ENCODE data around the gene C1orf21.
"Not testable (repeated sequence)": the region's sequence is repeated elsewhere in the genome, so short reads cannot be mapped to it uniquely, and the experiment has no call there.

Gene C1orf21

DNA sequence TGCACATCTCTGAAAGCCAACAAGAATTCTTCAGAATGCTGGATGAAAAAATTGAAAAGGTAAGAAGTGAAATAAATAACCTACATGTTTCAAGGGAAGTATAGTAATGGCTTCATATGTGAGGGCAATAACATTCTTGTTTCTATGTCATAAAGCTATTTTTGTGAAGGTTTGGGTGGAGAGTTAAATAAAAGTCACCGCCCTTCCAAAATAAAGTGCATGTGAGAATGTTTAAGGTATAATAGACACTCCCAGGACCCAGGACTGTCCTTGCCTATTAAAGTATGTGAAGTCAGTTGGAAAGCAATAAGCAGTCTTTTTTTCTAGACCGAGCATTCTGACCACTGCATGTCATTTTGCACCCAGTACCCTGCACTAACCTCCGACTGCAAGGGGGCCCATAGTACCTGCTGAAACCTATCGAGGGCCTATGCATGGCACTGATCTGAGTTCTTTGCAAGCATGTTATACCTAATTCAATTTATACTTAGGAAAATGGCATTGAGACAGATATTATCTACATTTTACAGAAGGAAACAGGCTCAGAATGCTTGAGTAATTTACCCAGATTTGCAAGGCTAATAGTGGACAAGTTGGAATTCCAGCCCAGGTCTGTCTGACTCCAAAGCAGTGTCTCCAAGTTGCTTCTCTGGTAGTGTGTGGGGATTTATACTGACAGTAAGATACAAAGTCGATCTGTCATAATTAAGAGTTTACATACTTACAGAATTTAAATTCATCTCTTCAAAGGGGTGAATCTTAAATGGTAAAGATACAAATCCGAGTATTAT is 211.8 kb downstream of the C1orf21 start:
- Histone ChIP-seq H3K36me3 (ENCODE audit: insufficient read depth, low read length) (no peaks in the 10 kb centered on the region), H3K27ac (no peak overlapping the region), H3K4me3 (no peak overlapping the region), H3K9ac (ENCODE audit: insufficient read length) (no peak overlapping the region), H3K9me3 (ENCODE audit: low read depth, low read length) (no peaks in the 10 kb centered on the region)
- no peak for DNase-seq (ENCODE audit: low read depth, low spot score)
- TF ChIP-seq EZH2 (IDR thresholded peaks at IDR 0.05) (no peak), FOXP2 (optimal IDR thresholded peaks at IDR 0.05; ENCODE audit: control extremely low read depth, extremely low read length, insufficient read depth) (no peak), POLR2AphosphoS5 (IDR thresholded peaks at IDR 0.05; ENCODE audit: borderline replicate concordance, low read depth, low read length) (no peak)

DNA sequence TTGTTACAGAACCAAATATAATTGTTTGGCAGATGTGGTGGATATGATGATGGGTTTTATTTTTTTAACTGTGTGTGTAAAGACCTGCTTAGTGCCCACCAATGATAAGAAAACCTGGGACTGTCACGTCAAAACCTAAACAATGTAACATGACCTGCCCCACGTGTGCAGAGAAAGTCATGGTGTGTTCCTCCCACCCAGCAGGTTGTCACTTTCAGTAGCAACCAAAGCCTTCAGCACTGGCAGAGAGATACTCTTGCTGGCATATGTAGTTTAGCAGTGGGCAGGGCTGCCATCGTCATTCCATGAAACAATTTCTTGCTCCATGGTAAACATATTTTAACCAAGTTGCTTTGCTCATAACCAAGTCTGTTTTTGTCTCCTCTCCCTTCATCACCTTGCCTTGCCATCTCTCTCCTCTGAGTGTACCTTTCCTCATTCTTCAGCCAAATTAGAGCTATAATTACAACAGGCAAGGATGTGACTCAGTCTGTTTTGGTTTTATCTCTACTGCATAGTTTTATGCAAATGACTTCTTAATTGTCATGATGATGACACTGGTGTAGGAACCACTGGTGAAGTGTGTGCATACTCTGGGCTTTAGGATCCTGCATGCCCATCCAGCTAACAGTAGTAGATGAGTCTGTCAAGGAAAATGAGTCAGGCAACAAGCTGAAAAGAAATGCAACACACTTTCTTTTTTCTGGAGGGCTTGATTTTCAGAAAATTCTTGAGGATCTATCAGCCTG is 217.5 kb downstream of the C1orf21 start:
- H3K9me3 ChIP-seq (ENCODE audit: low read depth, low read length): no peaks in the 10 kb centered on the region
- H3K36me3 ChIP-seq (ENCODE audit: insufficient read depth, low read length): no peaks in the 10 kb centered on the region
- no peak overlapping the region for H3K9ac ChIP-seq (ENCODE audit: insufficient read length)
- no peak overlapping the region for H3K27ac ChIP-seq
- no peak overlapping the region for H3K4me3 ChIP-seq
- DNase-seq (ENCODE audit: low read depth, low spot score): no peak
- TF ChIP-seq EZH2 (IDR thresholded peaks at IDR 0.05): no peak
- TF ChIP-seq FOXP2 (optimal IDR thresholded peaks at IDR 0.05; ENCODE audit: control extremely low read depth, extremely low read length, insufficient read depth): no peak
- TF ChIP-seq POLR2AphosphoS5 (IDR thresholded peaks at IDR 0.05; ENCODE audit: borderline replicate concordance, low read depth, low read length): no peak

DNA sequence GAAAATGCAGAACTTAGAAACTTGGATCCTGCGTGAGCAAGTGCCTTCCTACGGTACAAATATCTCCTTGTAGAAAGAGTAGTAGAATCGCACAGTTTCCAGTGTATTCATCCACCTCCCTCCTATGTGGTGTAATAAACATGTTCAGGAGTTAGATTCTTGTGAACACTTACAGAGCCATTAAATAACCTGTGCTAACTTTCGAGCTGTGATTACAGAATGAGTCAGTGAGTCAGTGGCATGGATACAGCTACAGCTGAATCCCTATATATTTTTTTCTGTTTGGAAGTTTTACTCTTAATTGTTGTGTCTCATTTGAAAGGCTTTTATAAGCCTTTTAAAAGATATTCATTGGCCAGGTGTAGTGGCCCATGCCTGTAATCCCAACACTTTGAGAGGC is 219.1 kb downstream of the C1orf21 start:
- DNase-seq (ENCODE audit: low read depth, low spot score): no peak
- TF ChIP-seq EZH2 (IDR thresholded peaks at IDR 0.05) (no peak), POLR2AphosphoS5 (IDR thresholded peaks at IDR 0.05; ENCODE audit: borderline replicate concordance, low read depth, low read length) (no peak), FOXP2 (optimal IDR thresholded peaks at IDR 0.05; ENCODE audit: control extremely low read depth, extremely low read length, insufficient read depth) (no peak)
- H3K9me3 ChIP-seq (ENCODE audit: low read depth, low read length): no peaks in the 10 kb centered on the region
- no peaks in the 10 kb centered on the region for H3K36me3 ChIP-seq (ENCODE audit: insufficient read depth, low read length)
- no peak overlapping the region for H3K9ac ChIP-seq (ENCODE audit: insufficient read length)
- H3K4me3 ChIP-seq: no peak overlapping the region
- H3K27ac ChIP-seq: no peak overlapping the region

DNA sequence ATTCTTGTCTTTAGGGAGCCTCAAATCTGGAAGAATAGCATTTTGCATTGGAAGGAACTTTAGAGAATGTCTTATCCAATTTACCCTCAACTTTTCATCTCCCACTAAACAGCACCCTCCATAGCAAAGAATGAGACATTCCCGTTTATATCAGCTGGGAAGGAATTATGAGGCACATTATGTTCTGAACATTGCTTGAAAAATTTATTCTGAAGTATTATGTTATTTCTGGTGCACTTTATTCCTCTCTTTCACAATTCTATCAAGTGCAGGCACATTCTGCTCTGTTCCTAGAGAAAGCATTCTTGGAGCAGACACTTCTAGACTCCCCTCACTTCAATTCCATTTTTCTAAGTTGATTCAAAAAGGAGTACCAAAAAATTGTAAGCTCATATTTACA is 220.0 kb downstream of the C1orf21 start:
- no peak for DNase-seq (ENCODE audit: low read depth, low spot score)
- H3K9me3 ChIP-seq (ENCODE audit: low read depth, low read length): no peaks in the 10 kb centered on the region
- no peaks in the 10 kb centered on the region for H3K36me3 ChIP-seq (ENCODE audit: insufficient read depth, low read length)
- TF ChIP-seq POLR2AphosphoS5 (IDR thresholded peaks at IDR 0.05; ENCODE audit: borderline replicate concordance, low read depth, low read length): no peak
- no peak for TF ChIP-seq FOXP2 (optimal IDR thresholded peaks at IDR 0.05; ENCODE audit: control extremely low read depth, extremely low read length, insufficient read depth)
- no peak for TF ChIP-seq EZH2 (IDR thresholded peaks at IDR 0.05)
- H3K27ac ChIP-seq: no peak overlapping the region
- H3K9ac ChIP-seq (ENCODE audit: insufficient read length): no peak overlapping the region
- H3K4me3 ChIP-seq: no peak overlapping the region

DNA sequence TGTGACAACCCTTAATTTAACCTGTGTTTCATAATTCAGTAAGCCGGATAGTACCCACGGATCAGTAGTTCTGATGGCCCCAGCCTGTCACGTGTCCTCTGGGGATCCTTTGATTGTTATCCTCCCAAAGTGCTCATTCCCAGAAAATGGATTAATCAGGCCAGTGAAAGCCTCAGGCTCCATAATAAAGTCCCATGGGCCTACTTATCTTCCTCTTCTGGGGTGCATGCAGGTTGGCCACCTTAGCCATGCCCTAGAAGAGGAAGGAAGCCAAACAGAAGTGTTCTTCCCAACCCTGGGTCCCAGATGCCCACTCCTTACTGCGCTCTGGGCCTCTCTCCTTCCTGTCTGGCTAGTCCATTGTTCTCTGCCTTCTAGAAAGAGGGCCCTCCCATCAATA is 221.8 kb downstream of the C1orf21 start:
- Histone ChIP-seq H3K9me3 (ENCODE audit: low read depth, low read length) (no peaks in the 10 kb centered on the region), H3K27ac (no peak overlapping the region), H3K4me3 (no peak overlapping the region), H3K36me3 (ENCODE audit: insufficient read depth, low read length) (no peaks in the 10 kb centered on the region), H3K9ac (ENCODE audit: insufficient read length) (no peak overlapping the region)
- DNase-seq (ENCODE audit: low read depth, low spot score): no peak
- TF ChIP-seq POLR2AphosphoS5 (IDR thresholded peaks at IDR 0.05; ENCODE audit: borderline replicate concordance, low read depth, low read length) (no peak), EZH2 (IDR thresholded peaks at IDR 0.05) (no peak), FOXP2 (optimal IDR thresholded peaks at IDR 0.05; ENCODE audit: control extremely low read depth, extremely low read length, insufficient read depth) (no peak)

DNA sequence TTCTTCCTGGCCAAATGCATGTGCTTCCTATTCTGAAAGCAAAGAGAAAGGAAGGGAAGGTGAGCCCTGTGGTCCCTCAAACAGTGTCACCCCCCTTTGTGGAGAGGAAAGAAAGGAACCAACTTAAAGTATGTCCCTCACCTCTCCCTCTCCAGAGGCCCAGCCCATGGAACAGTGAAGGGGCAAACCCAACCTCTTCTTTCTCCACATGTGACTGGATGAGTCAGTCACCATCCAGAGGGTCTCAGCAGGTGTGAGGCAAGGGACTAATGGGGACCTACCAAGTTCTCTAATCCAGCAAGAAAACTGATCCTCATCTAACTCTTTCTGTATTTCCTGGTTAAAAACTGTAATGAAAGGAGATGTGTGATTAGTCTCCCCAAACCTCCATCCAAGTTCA is 222.2 kb downstream of the C1orf21 start:
- H3K9me3 ChIP-seq (ENCODE audit: low read depth, low read length): no peaks in the 10 kb centered on the region
- H3K27ac ChIP-seq: no peak overlapping the region
- H3K36me3 ChIP-seq (ENCODE audit: insufficient read depth, low read length): no peaks in the 10 kb centered on the region
- no peak overlapping the region for H3K9ac ChIP-seq (ENCODE audit: insufficient read length)
- DNase-seq (ENCODE audit: low read depth, low spot score): no peak
- H3K4me3 ChIP-seq: no peak overlapping the region
- TF ChIP-seq EZH2 (IDR thresholded peaks at IDR 0.05): no peak
- TF ChIP-seq POLR2AphosphoS5 (IDR thresholded peaks at IDR 0.05; ENCODE audit: borderline replicate concordance, low read depth, low read length): no peak
- TF ChIP-seq FOXP2 (optimal IDR thresholded peaks at IDR 0.05; ENCODE audit: control extremely low read depth, extremely low read length, insufficient read depth): no peak

DNA sequence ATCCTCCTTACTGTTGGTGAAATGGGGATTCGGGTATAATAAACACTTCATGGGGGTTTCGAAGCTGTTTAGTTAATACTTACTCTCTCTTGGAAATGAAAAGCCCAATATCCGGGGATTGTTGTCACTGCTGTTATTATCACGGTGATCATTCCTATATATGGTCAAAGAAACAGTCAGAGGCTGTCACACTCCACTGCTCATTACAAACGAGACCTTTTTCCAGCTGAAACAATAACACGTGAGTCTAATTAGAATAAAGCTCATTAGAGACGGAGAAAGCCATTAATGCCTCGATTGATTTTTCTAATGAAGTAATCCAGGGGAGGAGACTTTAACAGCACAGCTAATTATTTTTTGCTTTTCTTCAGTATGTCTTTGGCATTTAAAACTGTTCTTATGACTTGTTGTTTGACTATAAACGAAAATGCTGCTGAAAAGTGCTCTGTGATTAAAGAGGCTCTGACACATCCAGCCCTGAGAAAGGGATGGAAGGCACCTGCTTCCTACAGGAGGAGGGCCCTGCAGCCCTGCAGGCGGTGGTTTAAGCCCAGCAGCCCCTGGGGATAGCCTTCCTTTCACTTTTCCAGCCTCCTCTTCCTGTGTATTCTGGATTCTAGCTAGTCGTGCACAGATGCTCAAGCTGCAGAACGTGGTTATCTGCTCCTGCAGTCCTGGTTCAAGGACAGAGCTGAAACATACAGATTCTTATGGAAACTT is 224.2 kb downstream of the C1orf21 start:
- no peak for TF ChIP-seq FOXP2 (optimal IDR thresholded peaks at IDR 0.05; ENCODE audit: control extremely low read depth, extremely low read length, insufficient read depth)
- TF ChIP-seq EZH2 (IDR thresholded peaks at IDR 0.05): no peak
- Histone ChIP-seq H3K9me3 (ENCODE audit: low read depth, low read length) (no peaks in the 10 kb centered on the region), H3K27ac (no peak overlapping the region), H3K4me3 (no peak overlapping the region), H3K9ac (ENCODE audit: insufficient read length) (no peak overlapping the region), H3K36me3 (ENCODE audit: insufficient read depth, low read length) (no peaks in the 10 kb centered on the region)
- DNase-seq (ENCODE audit: low read depth, low spot score): no peak

DNA sequence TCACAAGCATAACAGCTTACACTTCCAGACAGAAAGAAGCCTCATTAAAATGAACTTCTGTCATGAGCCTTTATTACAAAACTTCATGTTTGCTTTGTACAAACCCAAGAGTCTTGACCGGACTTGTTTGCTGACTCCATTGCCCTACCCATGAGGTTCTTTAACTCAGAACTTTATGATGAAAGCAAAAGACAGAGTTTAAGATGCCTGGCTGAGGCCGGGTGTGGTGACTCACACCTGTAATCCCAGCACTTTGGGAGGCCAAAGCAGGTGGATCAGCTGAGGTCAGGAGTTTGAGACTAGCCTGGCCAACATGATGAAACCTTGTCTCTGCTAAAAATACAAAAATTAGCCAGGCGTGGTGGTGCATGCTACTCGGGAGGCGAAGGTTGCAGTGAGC is 225.4 kb downstream of the C1orf21 start:
- H3K4me3 ChIP-seq; H3K27ac ChIP-seq; H3K9ac ChIP-seq (ENCODE audit: insufficient read length); DNase-seq (ENCODE audit: low read depth, low spot score); H3K9me3 ChIP-seq (ENCODE audit: low read depth, low read length); H3K36me3 ChIP-seq (ENCODE audit: insufficient read depth, low read length): not testable (repeated sequence)
